MM.1S (cell line): ENCODE data around the gene APOBEC3G.

Experiments used
- DNase-seq: peaks from one replicate; pipeline ENCODE4 v3.0.0-alpha.2; 2015
- H2AFZ ChIP-seq: fragments of 300-600 bp; sonication (generic); 2 replicates; pipeline ENCODE4 v1.6.0; 2016; ENCODE audit warnings: antibody characterized with exemption, low read length
- H3F3A ChIP-seq: fragments of 300-600 bp; sonication (generic); 2 replicates; pipeline ENCODE4 v1.6.1; 2016; ENCODE audit warnings: mild to moderate bottlenecking, antibody characterized with exemption, low read length, moderate library complexity, mixed read lengths; ENCODE audit not compliant: insufficient read depth
- H3K27ac ChIP-seq: fragments of 300-600 bp; sonication (generic); 2 replicates; pipeline ENCODE4 v1.5.1; 2016; ENCODE audit warnings: mild to moderate bottlenecking, low read length
- H3K27me3 ChIP-seq: fragments of 300-600 bp; sonication (generic); replicated peaks from 2 replicates; pipeline ENCODE4 v1.6.0; 2016; ENCODE audit warnings: low read length; ENCODE audit not compliant: insufficient read depth
- H3K36me3 ChIP-seq: fragments of 300-600 bp; sonication (generic); replicated peaks from 2 replicates; pipeline ENCODE4 v1.6.1; 2016; ENCODE audit warnings: mild to moderate bottlenecking, low read length, mixed read lengths; ENCODE audit not compliant: insufficient read depth
- H3K4me1 ChIP-seq: fragments of 300-600 bp; sonication (generic); 2 replicates; pipeline ENCODE4 v1.6.1; 2016; ENCODE audit warnings: low read length, mixed read lengths
- H3K4me2 ChIP-seq: fragments of 300-600 bp; sonication (generic); 2 replicates; pipeline ENCODE4 v1.6.0; 2016; ENCODE audit warnings: low read depth, low read length
- H3K4me3 ChIP-seq: fragments of 300-600 bp; sonication (generic); 2 replicates; pipeline ENCODE4 v1.5.1; 2016; ENCODE audit warnings: low read length, mixed read lengths
- H3K79me2 ChIP-seq: fragments of 300-600 bp; sonication (generic); 2 replicates; pipeline ENCODE4 v1.6.1; 2016; ENCODE audit warnings: mixed run types, low read length, mixed read lengths
- H3K9ac ChIP-seq: fragments of 300-600 bp; sonication (generic); 2 replicates; pipeline ENCODE4 v1.6.1; 2016; ENCODE audit warnings: low read length, mixed read lengths
- H3K9me2 ChIP-seq: fragments of 300-600 bp; sonication (generic); replicated peaks from 2 replicates; pipeline ENCODE4 v1.6.1; 2016; ENCODE audit warnings: mild to moderate bottlenecking, low read length, mixed read lengths; ENCODE audit not compliant: insufficient read depth
- H3K9me3 ChIP-seq: fragments of 300-600 bp; sonication (generic); replicated peaks from 2 replicates; pipeline ENCODE4 v1.6.1; 2016; ENCODE audit warnings: mild to moderate bottlenecking, low read length, mixed read lengths; ENCODE audit not compliant: insufficient read depth
- H4K20me1 ChIP-seq: fragments of 300-600 bp; sonication (generic); 2 replicates; pipeline ENCODE4 v1.6.1; 2016; ENCODE audit warnings: mild to moderate bottlenecking, low read length, moderate library complexity, mixed read lengths; ENCODE audit not compliant: insufficient read depth
- CTCF ChIP-seq: fragments of 300-600 bp; sonication (generic); IDR thresholded peaks from 2 replicates; pipeline ENCODE4 v1.5.1; 2016; ENCODE audit warnings: antibody characterized with exemption, low read length, mixed read lengths
- EZH2 ChIP-seq: fragments of 300-600 bp; sonication (generic); optimal IDR thresholded peaks from 2 replicates; pipeline ENCODE3; 2017; ENCODE audit warnings: low read depth, mild to moderate bottlenecking, antibody characterized with exemption, low read length, mixed read lengths
- EZH2phosphoT487 ChIP-seq: fragments of 300-600 bp; sonication (generic); IDR thresholded peaks from 2 replicates; pipeline ENCODE4 v1.6.1; 2018; ENCODE audit warnings: antibody characterized with exemption, low read length

Gene APOBEC3G

GRCh38 chr22:39084666-39085065, 7.6 kb downstream of the APOBEC3G start:
- Histone ChIP-seq H3K4me3 (no peak overlapping the region), H2AFZ (no peak overlapping the region), H3K4me2 (no peak overlapping the region), H3K27ac (no peak overlapping the region), H3K36me3 (no peaks in the 10 kb centered on the region), H3K9ac (no peak overlapping the region), H3K9me3 (no peaks in the 10 kb centered on the region), H3K9me2 (no peaks in the 10 kb centered on the region), H3K4me1 (no peaks in the 10 kb centered on the region), H3K79me2 (peaks cover 13% of the 10 kb centered on the region), H4K20me1 (no peaks in the 10 kb centered on the region), H3K27me3 (no peaks in the 10 kb centered on the region), H3F3A (peaks cover 4% of the 10 kb centered on the region; the same call in 1 of the 2 replicates)
- no peak for DNase-seq
- TF ChIP-seq CTCF (no peak), EZH2 (no peak), EZH2phosphoT487 (no peak)

- Histone ChIP-seq H3K4me1 (peaks cover 7% of the 10 kb centered on the region), H3K27me3 (no peaks in the 10 kb centered on the region), H3K79me2 (no peaks in the 10 kb centered on the region), H3K27ac (no peak overlapping the region), H4K20me1 (no peaks in the 10 kb centered on the region), H3K4me3 (no peak overlapping the region), H3K9me2 (no peaks in the 10 kb centered on the region), H3K9ac (no peak overlapping the region), H2AFZ (no peak overlapping the region), H3K9me3 (no peaks in the 10 kb centered on the region), H3K36me3 (no peaks in the 10 kb centered on the region), H3K4me2 (no peak overlapping the region), H3F3A (peaks cover 7% of the 10 kb centered on the region)
- DNase-seq, result no peak
- TF ChIP-seq CTCF, result no peak
These were observed 10.0 kb downstream of the APOBEC3G start for GRCh38 chr22:39087098-39087497.

- Histone ChIP-seq H3K9ac (no peak overlapping the region), H2AFZ (no peak overlapping the region), H3K9me3 (no peaks in the 10 kb centered on the region), H3K4me3 (no peak overlapping the region), H3K79me2 (no peaks in the 10 kb centered on the region), H3K36me3 (no peaks in the 10 kb centered on the region), H3K9me2 (no peaks in the 10 kb centered on the region), H4K20me1 (no peaks in the 10 kb centered on the region), H3K27me3 (no peaks in the 10 kb centered on the region), H3F3A (peaks cover 17% of the 10 kb centered on the region), H3K4me2 (no peak overlapping the region), H3K4me1 (peaks cover 16% of the 10 kb centered on the region), H3K27ac (no peak overlapping the region)
- no peak for TF ChIP-seq EZH2phosphoT487
- no peak for TF ChIP-seq CTCF
- no peak for TF ChIP-seq EZH2
- no peak for DNase-seq
These were observed 11.0 kb downstream of the APOBEC3G start for GRCh38 chr22:39087881-39088684.
